Measurements from ENCODE around the gene ZNF446.

ZNF446 gene

GRCh38 chr19:58473775-58474174 lies 2.4 kb upstream of the ZNF446 start:
- no peak overlapping the region for H3K4me3 ChIP-seq (ENCODE audit: low read depth, low read length)
- no peak for TF ChIP-seq CTCF (IDR thresholded peaks at IDR 0.05; ENCODE audit: low read depth, low read length, missing control alignments)
- no peak for DNase-seq (ENCODE audit: low read depth)

- no peak for TF ChIP-seq CTCF (IDR thresholded peaks at IDR 0.05; ENCODE audit: low read depth, low read length, missing control alignments)
- DNase-seq (ENCODE audit: low read depth) = no peak
- no peak overlapping the region for H3K4me3 ChIP-seq (ENCODE audit: low read depth, low read length)
Observed at GRCh38 chr19:58474291-58474996, 1.7 kb upstream of the ZNF446 start.

GRCh38 chr19:58474997-58475713 lies 997 bp upstream of the ZNF446 start:
- TF ChIP-seq CTCF (IDR thresholded peaks at IDR 0.05; ENCODE audit: low read depth, low read length, missing control alignments) = no peak
- DNase-seq (ENCODE audit: low read depth) = no peak
- peak overlapping the region; percentile 80 for H3K4me3 ChIP-seq (ENCODE audit: low read depth, low read length)

- H3K4me3 ChIP-seq (ENCODE audit: low read depth, low read length) = peak overlapping the region; percentile 80
- no peak for DNase-seq (ENCODE audit: low read depth)
- TF ChIP-seq CTCF (IDR thresholded peaks at IDR 0.05; ENCODE audit: low read depth, low read length, missing control alignments) = no peak
Observed at GRCh38 chr19:58476498-58477015, 405 bp downstream of the ZNF446 start.

GRCh38 chr19:58477130-58477529 lies 978 bp downstream of the ZNF446 start:
- no peak for DNase-seq (ENCODE audit: low read depth)
- TF ChIP-seq CTCF (IDR thresholded peaks at IDR 0.05; ENCODE audit: low read depth, low read length, missing control alignments) = no peak
- H3K4me3 ChIP-seq (ENCODE audit: low read depth, low read length) = peak overlapping the region; percentile 80; the same call in 1 of the 2 replicates

GRCh38 chr19:58477871-58478270 lies 1.7 kb downstream of the ZNF446 start:
- no peak for TF ChIP-seq CTCF (IDR thresholded peaks at IDR 0.05; ENCODE audit: low read depth, low read length, missing control alignments)
- H3K4me3 ChIP-seq (ENCODE audit: low read depth, low read length) = no peak overlapping the region
- no peak for DNase-seq (ENCODE audit: low read depth)
